Astrocyte (in vitro differentiated cells and primary cell): ENCODE results near the gene KNSTRN. TPM values are rescaled to one million over a fixed set of nuclear protein-coding genes. Genes with fewer than 3 reads are reported as not detected.

Experiments
- DNase-seq: peaks from one replicate; pipeline ENCODE4 v3.0.0-alpha.2; 2010; ENCODE audit warnings: low read depth
- FAIRE-seq: peaks from 2 replicates; lab custom pipeline; 2011; peaks lifted over from hg19 to GRCh38; lab: Jason Lieb, UNC
- H2AFZ ChIP-seq: 2 replicates; pipeline ENCODE4 v1.6.0; 2012; ENCODE audit warnings: low read depth, low read length, inconsistent platforms
- H3K27ac ChIP-seq: 2 replicates; pipeline ENCODE4 v1.5.1; 2011; ENCODE audit warnings: low read depth, low read length, inconsistent platforms
- H3K27me3 ChIP-seq: 2 replicates; pipeline ENCODE4 v1.6.0; 2011; ENCODE audit warnings: low read length, inconsistent platforms; ENCODE audit not compliant: insufficient read depth
- H3K36me3 ChIP-seq: 2 replicates; pipeline ENCODE4 v1.5.1; 2011; ENCODE audit warnings: low read length, inconsistent platforms; ENCODE audit not compliant: insufficient read depth
- H3K4me1 ChIP-seq: 2 replicates; pipeline ENCODE4 v1.5.1; 2011; ENCODE audit warnings: low read length, inconsistent platforms; ENCODE audit not compliant: insufficient read depth
- H3K4me2 ChIP-seq: 2 replicates; pipeline ENCODE4 v1.6.0; 2012; ENCODE audit warnings: low read length, inconsistent platforms
- H3K4me3 ChIP-seq: 2 replicates; pipeline ENCODE4 v1.5.1; 2011; ENCODE audit warnings: low read depth, mild to moderate bottlenecking, low read length, inconsistent platforms; ENCODE audit not compliant: insufficient read depth
- H3K79me2 ChIP-seq: 2 replicates; pipeline ENCODE4 v1.6.0; 2012; ENCODE audit warnings: mild to moderate bottlenecking, low read length, inconsistent platforms; ENCODE audit not compliant: insufficient read depth
- H3K9ac ChIP-seq: 2 replicates; pipeline ENCODE4 v1.6.0; 2012; ENCODE audit warnings: mild to moderate bottlenecking, low read length, inconsistent platforms
- H3K9me3 ChIP-seq: 2 replicates; pipeline ENCODE4 v1.5.1; 2012; ENCODE audit warnings: low read depth, mild to moderate bottlenecking, low read length, inconsistent platforms; ENCODE audit not compliant: insufficient read depth
- H4K20me1 ChIP-seq: 2 replicates; pipeline ENCODE4 v1.6.0; 2012; ENCODE audit warnings: low read length, inconsistent platforms; ENCODE audit not compliant: insufficient read depth
- H3K27ac Mint-ChIP-seq: one replicate; pipeline ENCODE4 v1.8.0; 2021; ENCODE audit warnings: mild to moderate bottlenecking, mixed read lengths; ENCODE audit not compliant: unreplicated experiment
- H3K27me3 Mint-ChIP-seq: one replicate; pipeline ENCODE4 v1.8.0; 2021; ENCODE audit warnings: low read depth, mixed read lengths; ENCODE audit not compliant: unreplicated experiment
- H3K36me3 Mint-ChIP-seq: one replicate; pipeline ENCODE4 v1.8.0; 2021; ENCODE audit warnings: low read depth, mixed read lengths; ENCODE audit not compliant: unreplicated experiment
- H3K4me1 Mint-ChIP-seq: one replicate; pipeline ENCODE4 v1.8.0; 2021; ENCODE audit warnings: low read depth, mixed read lengths; ENCODE audit not compliant: unreplicated experiment
- H3K4me3 Mint-ChIP-seq: one replicate; pipeline ENCODE4 v1.8.0; 2021; ENCODE audit warnings: mild to moderate bottlenecking, moderate library complexity, mixed read lengths; ENCODE audit not compliant: unreplicated experiment
- H3K9me3 Mint-ChIP-seq: one replicate; pipeline ENCODE4 v1.8.0; 2021; ENCODE audit warnings: mild to moderate bottlenecking, mixed read lengths; ENCODE audit not compliant: unreplicated experiment
- CTCF ChIP-seq: IDR thresholded peaks from 2 replicates; pipeline ENCODE4 v1.5.1; 2011; ENCODE audit warnings: low read depth, mild to moderate bottlenecking, inconsistent platforms, low read length, moderate library complexity; ENCODE audit not compliant: insufficient read depth
- EZH2 ChIP-seq: IDR thresholded peaks from 2 replicates; pipeline ENCODE4 v1.6.1; 2012; ENCODE audit warnings: mild to moderate bottlenecking, low read length, inconsistent platforms; ENCODE audit not compliant: insufficient read depth
- total RNA-seq: library from RNA; stranded (reverse); gene quantifications from 2 replicates; pipeline ENCODE4 v1.2.1, GENCODE V29; 2021

KNSTRN gene
- total RNA-seq, 1 donor from 2014 or later: 37.8 TPM

- no peak overlapping the region for H3K4me3 ChIP-seq
- peaks cover 13% of the 10 kb centered on the region for H3K27me3 ChIP-seq
- peaks cover 25% of the 10 kb centered on the region for H3K4me1 ChIP-seq
- H4K20me1 ChIP-seq: peaks cover 53% of the 10 kb centered on the region
- TF ChIP-seq CTCF: no peak
- no peak for TF ChIP-seq EZH2
- Mint-ChIP-seq H3K36me3 (peaks cover 5% of the 10 kb centered on the region), H3K4me3 (peak overlapping the region; percentile 93), H3K4me1 (peaks cover 37% of the 10 kb centered on the region), H3K9me3 (no peaks in the 10 kb centered on the region), H3K27me3 (no peaks in the 10 kb centered on the region), H3K27ac (no peak overlapping the region)
- H3K27ac ChIP-seq: no peak overlapping the region
- H3K79me2 ChIP-seq: peaks cover 54% of the 10 kb centered on the region
- no peak overlapping the region for H2AFZ ChIP-seq
- H3K9me3 ChIP-seq: no peaks in the 10 kb centered on the region
- FAIRE-seq (no peak), DNase-seq (no peak)
- no peaks in the 10 kb centered on the region for H3K36me3 ChIP-seq
- H3K9ac ChIP-seq: no peak overlapping the region
- peak overlapping the region; percentile 87 for H3K4me2 ChIP-seq
Measured at GRCh38 chr15:40443255-40443654, 60.7 kb downstream of the KNSTRN start.

- Histone ChIP-seq H3K9ac (no peak overlapping the region), H4K20me1 (peaks cover 59% of the 10 kb centered on the region), H3K4me3 (no peak overlapping the region), H3K36me3 (no peaks in the 10 kb centered on the region), H3K27ac (no peak overlapping the region), H3K4me2 (no peak overlapping the region), H3K27me3 (peaks cover 8% of the 10 kb centered on the region), H3K4me1 (peaks cover 25% of the 10 kb centered on the region), H2AFZ (no peak overlapping the region), H3K9me3 (no peaks in the 10 kb centered on the region), H3K79me2 (peaks cover 57% of the 10 kb centered on the region)
- TF ChIP-seq CTCF (no peak), EZH2 (no peak)
- H3K27me3 Mint-ChIP-seq: no peaks in the 10 kb centered on the region
- no peaks in the 10 kb centered on the region for H3K9me3 Mint-ChIP-seq
- peaks cover 31% of the 10 kb centered on the region for H3K4me1 Mint-ChIP-seq
- H3K27ac Mint-ChIP-seq: peak overlapping the region; percentile 5
- peak overlapping the region; percentile 93 for H3K4me3 Mint-ChIP-seq
- peak; percentile 82 for DNase-seq
- peaks cover 2% of the 10 kb centered on the region for H3K36me3 Mint-ChIP-seq
- FAIRE-seq: no peak
Measured at GRCh38 chr15:40443846-40444245, 61.3 kb downstream of the KNSTRN start.

Other genes with a start within 250 kb of the KNSTRN start
- gene BUB1B, start 221.7 kb upstream of the KNSTRN start, total RNA-seq: 3.2 and 5.2 TPM in 2 replicates
- 0.38 and 1.1 TPM in 2 replicates for gene PAK6, start 143.7 kb upstream of the KNSTRN start, total RNA-seq
- gene ANKRD63, start 99.7 kb upstream of the KNSTRN start, total RNA-seq: not detected in 2 replicates
- gene PLCB2, start 74.8 kb upstream of the KNSTRN start, total RNA-seq: 1.7 and 3.7 TPM in 2 replicates
- gene INAFM2, start 59.0 kb upstream of the KNSTRN start, total RNA-seq: 39.2 and 41.2 TPM in 2 replicates
- gene CCDC9B, start 41.8 kb upstream of the KNSTRN start, total RNA-seq: 9.8 and 10.1 TPM in 2 replicates
- not detected in 2 replicates for gene PHGR1, start 31.7 kb upstream of the KNSTRN start, total RNA-seq
- 1.5 and 3.7 TPM in 2 replicates for gene DISP2, start 24.5 kb upstream of the KNSTRN start, total RNA-seq
- 53.6 and 55.1 TPM in 2 replicates for gene IVD, start 23.1 kb downstream of the KNSTRN start, total RNA-seq
- 30.4 and 32.2 TPM in 2 replicates for gene BAHD1, start 58.2 kb downstream of the KNSTRN start, total RNA-seq
- 25.7 and 26.4 TPM in 2 replicates for gene CHST14, start 88.3 kb downstream of the KNSTRN start, total RNA-seq
- 24.3 and 31.4 TPM in 2 replicates for gene CCDC32, start 182.3 kb downstream of the KNSTRN start, total RNA-seq
- gene RPUSD2, start 186.6 kb downstream of the KNSTRN start, total RNA-seq: 10.9 and 12.2 TPM in 2 replicates
- gene KNL1, start 211.5 kb downstream of the KNSTRN start, total RNA-seq: 2.0 and 3.3 TPM in 2 replicates